Endothelial cell of umbilical vein (primary cell): Measurements from ENCODE around the gene POLR2J2. TPM values are rescaled to one million over a fixed set of nuclear protein-coding genes. Genes with fewer than 3 reads are reported as not detected.
A peak's percentile ranks its signal among the peaks of the same experiment; 100 is the strongest.
"Not testable (repeated sequence)": the region's sequence is repeated elsewhere in the genome, so short reads cannot be mapped to it uniquely, and the experiment has no call there.

Experiments
- BruUV-seq: library from RNA; stranded (reverse); fragments of 400-500 nt; replicated peaks from 2 replicates; lab custom pipeline; 2021; lab: Mats Ljungman, UMichigan
- CTCF ChIA-PET: fragments of 300-600, 350-600 bp; sonication (Branson Sonifier 250); formaldehyde crosslinking; loops from one replicate; lab custom pipeline; 2021; ENCODE audit warnings: antibody characterized with exemption, inconsistent platforms; lab: Charles Lee
- POLR2A ChIA-PET: fragments of 300-600, 350-600 bp; sonication (Branson Sonifier 250); formaldehyde crosslinking; loops from one replicate; lab custom pipeline; 2021; ENCODE audit warnings: antibody characterized with exemption, inconsistent platforms; lab: Charles Lee
- DNase-seq: peaks from one replicate; pipeline ENCODE4 v3.0.0-alpha.2; 2011; ENCODE audit warnings: low read depth, low spot score
- FAIRE-seq: peaks from 2 replicates; lab custom pipeline; 2011; peaks lifted over from hg19 to GRCh38; lab: Jason Lieb, UNC
- H2AFZ ChIP-seq: 2 replicates; pipeline ENCODE4 v1.6.0; 2012; ENCODE audit warnings: low read depth, low read length, control low read depth, inconsistent platforms
- H3K27ac ChIP-seq: 2 replicates; pipeline ENCODE4 v1.5.1; 2011; ENCODE audit warnings: low read depth, mild to moderate bottlenecking, control low read depth, low read length, moderate library complexity; ENCODE audit not compliant: insufficient read depth
- H3K27me3 ChIP-seq, 2 experiments: 2 replicates each; pipeline versions ENCODE4 v1.6.0 to v1.6.1; 2011; ENCODE audit warnings: low read length in 2 of 2, mixed read lengths in 1 of 2; ENCODE audit not compliant: control insufficient read depth in 2 of 2, insufficient read depth in 2 of 2
- H3K36me3 ChIP-seq, 2 experiments: 2 replicates in 1 of 2; 3 replicates in 1 of 2; pipeline ENCODE4 v1.5.1; 2011; ENCODE audit warnings: low read length in 2 of 2, mild to moderate bottlenecking in 1 of 2, moderate library complexity in 1 of 2; ENCODE audit not compliant: control insufficient read depth in 2 of 2, insufficient read depth in 2 of 2; ENCODE audit errors: extremely low read depth in 1 of 2
- H3K4me1 ChIP-seq: 3 replicates; pipeline ENCODE4 v1.5.1; 2011; ENCODE audit warnings: mild to moderate bottlenecking, low read length; ENCODE audit not compliant: control insufficient read depth, insufficient read depth; ENCODE audit errors: extremely low read depth
- H3K4me2 ChIP-seq: 2 replicates; pipeline ENCODE4 v1.6.1; 2011; ENCODE audit warnings: low read length, control low read depth, mixed read lengths; ENCODE audit not compliant: insufficient read depth
- H3K4me3 ChIP-seq, 3 experiments: fragments of 200-600 bp in 1 of 3; sonication (generic), shearing (Covaris generic) in 1 of 3; replicated peaks in 1 of 3; 2 replicates each; pipeline ENCODE4 v1.5.1; 2011 to 2016; ENCODE audit warnings: control low read depth in 3 of 3, low read length in 3 of 3, mild to moderate bottlenecking in 2 of 3, inconsistent platforms in 1 of 3, low read depth in 1 of 3, moderate library complexity in 1 of 3; ENCODE audit not compliant: insufficient read depth in 1 of 3
- H3K79me2 ChIP-seq: 2 replicates; pipeline ENCODE4 v1.6.0; 2012; ENCODE audit warnings: low read length, inconsistent platforms; ENCODE audit not compliant: control insufficient read depth, insufficient read depth
- H3K9ac ChIP-seq: replicated peaks from 2 replicates; pipeline ENCODE3; 2011; ENCODE audit warnings: low read length, control low read depth; ENCODE audit not compliant: insufficient read depth; ENCODE audit errors: extremely low read depth
- H3K9me1 ChIP-seq: replicated peaks from 3 replicates; pipeline ENCODE4 v1.6.0; 2011; ENCODE audit warnings: mild to moderate bottlenecking, low read length; ENCODE audit not compliant: control insufficient read depth, insufficient read depth; ENCODE audit errors: extremely low read depth
- H3K9me3 ChIP-seq: replicated peaks from 2 replicates; pipeline ENCODE4 v1.5.1; 2012; ENCODE audit warnings: low read length, inconsistent platforms; ENCODE audit not compliant: control insufficient read depth, insufficient read depth
- H4K20me1 ChIP-seq: replicated peaks from 2 replicates; pipeline ENCODE3; 2011; ENCODE audit warnings: mild to moderate bottlenecking, low read length; ENCODE audit not compliant: control insufficient read depth, insufficient read depth; ENCODE audit errors: extremely low read depth
- GATA2 ChIP-seq: IDR thresholded peaks from 2 replicates; pipeline ENCODE4 v1.7.0; 2011; ENCODE audit warnings: low read depth, mild to moderate bottlenecking, moderate library complexity, mixed read lengths, low read length; ENCODE audit not compliant: insufficient read length, insufficient read depth
- dilution Hi-C: fragments of 300-500 bp; cut with MboI; formaldehyde crosslinking; loops from one replicate; pipeline ENCODE4 v1.15.0; 2019; ENCODE audit warnings: low sequenced_read_pairs; ENCODE audit not compliant: extremely low pct_ligation_motif_present
- intact Hi-C: fragments of 100-400 bp; cut with micrococcal nuclease; formaldehyde crosslinking; loops from one replicate; pipeline ENCODE4 v1.10.0; 2022
- polyA plus RNA-seq, 4 experiments: library from polyadenylated mRNA; depleted of rRNA in 3 of 4; stranded (reverse) in 3 of 4; unstranded in 1 of 4; fragments of >200 nt; gene quantifications; 2 replicates each; pipeline versions ENCODE4 v1.2.1 to v1.2.3, GENCODE V29; 2011 to 2012; ENCODE audit warnings: missing spikeins in 1 of 4
- total RNA-seq: library from RNA; stranded (reverse); gene quantifications from 2 replicates; pipeline ENCODE4 v1.2.3, GENCODE V29; 2021

Gene POLR2J2
- total and polyA plus RNA-seq, 2 donors (not counting 3 experiments of a cell fraction or from before 2014, with no cell fraction given) = 1.3 to 21.3 TPM

DNA sequence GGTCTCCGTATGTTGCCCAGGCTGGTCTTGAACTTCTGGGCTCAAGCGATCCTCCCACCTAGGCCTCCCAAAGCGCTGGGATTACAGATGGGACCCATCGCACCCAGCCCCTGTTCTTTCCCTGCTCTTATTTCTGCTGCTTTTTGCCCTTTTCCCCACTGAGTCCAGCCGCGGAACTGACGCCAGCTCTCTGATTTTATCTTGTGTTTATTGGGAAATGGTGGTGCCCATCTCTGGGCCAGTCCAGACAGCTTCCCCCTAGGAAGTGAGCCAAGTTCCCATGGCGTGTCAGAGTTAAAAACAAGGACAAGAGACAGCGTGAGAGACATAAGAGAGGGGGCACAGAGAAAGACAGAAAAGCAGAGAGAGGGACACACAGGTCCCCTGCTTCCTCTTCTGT, 40.8 kb downstream of the POLR2J2 start:
- CTCF ChIA-PET, H3K27ac ChIP-seq, H4K20me1 ChIP-seq, H3K9me1 ChIP-seq, intact Hi-C loops, H2AFZ ChIP-seq, H3K36me3 ChIP-seq, H3K79me2 ChIP-seq, H3K4me1 ChIP-seq, BruUV-seq, DNase-seq, H3K27me3 ChIP-seq, H3K9me3 ChIP-seq, POLR2A ChIA-PET, H3K4me2 ChIP-seq, dilution Hi-C loops, H3K9ac ChIP-seq, H3K4me3 ChIP-seq: not testable (repeated sequence)
- peak; percentile 52 for TF ChIP-seq GATA2
- peak; percentile 59 for FAIRE-seq

DNA sequence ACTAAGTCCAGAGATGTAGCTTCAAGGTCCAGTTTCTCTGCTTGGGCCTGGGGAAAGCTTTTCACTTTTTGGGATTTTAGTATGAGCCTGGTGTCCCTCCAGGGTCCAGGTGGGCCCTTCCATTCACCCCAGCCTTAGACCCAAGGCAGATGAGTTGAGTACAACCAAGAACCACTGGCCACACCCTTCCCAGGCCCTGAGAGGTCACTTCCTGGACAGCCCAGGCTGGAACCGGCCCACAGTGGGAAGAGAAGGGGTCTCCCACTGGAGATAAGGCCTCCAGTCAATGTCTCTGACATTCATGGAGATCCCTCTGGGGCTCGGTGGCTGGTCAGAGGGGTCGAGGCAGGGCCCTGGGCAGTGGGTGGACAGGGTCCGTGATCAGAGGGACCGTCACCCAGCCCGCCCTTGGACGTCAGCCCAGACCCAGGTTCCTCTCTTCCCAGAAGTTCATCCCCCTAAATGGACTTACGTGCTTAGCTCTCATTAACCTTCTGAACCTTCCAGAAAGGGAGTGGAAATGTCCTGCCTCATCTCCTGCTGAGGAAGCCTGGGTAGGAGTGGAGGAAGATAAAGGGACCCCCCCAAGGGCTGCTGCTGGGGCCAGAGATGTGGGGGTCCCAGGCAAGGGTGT, 44.1 kb downstream of the POLR2J2 start:
- H3K27me3 ChIP-seq, BruUV-seq, H2AFZ ChIP-seq, H3K79me2 ChIP-seq, H3K27ac ChIP-seq, H3K4me2 ChIP-seq, H3K9ac ChIP-seq, DNase-seq, H4K20me1 ChIP-seq, intact Hi-C loops, H3K9me3 ChIP-seq, H3K4me1 ChIP-seq, POLR2A ChIA-PET, H3K9me1 ChIP-seq, FAIRE-seq, H3K4me3 ChIP-seq, H3K36me3 ChIP-seq, CTCF ChIA-PET, dilution Hi-C loops: not testable (repeated sequence)

DNA sequence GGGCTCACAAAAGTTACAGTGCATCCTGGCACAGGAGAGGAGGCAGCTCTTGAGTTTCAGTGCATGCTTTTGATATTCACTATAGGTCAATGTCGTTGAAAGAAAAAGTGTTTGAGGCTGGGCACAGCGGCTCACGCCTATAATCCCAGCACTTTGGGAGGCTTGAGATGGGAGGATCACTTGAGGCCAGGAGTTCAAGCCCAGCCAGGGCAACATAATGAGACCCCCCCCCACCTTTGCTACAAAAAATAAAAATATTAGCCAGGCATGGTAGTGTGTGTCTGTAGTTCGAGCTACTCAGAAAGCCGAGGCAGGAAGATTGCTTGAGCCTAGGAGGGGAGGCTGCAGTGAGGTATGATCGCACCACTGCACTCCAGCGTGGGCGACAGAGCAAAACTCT, 53.3 kb downstream of the POLR2J2 start:
- H3K79me2 ChIP-seq, BruUV-seq, H3K9ac ChIP-seq, H3K9me1 ChIP-seq, H4K20me1 ChIP-seq, CTCF ChIA-PET, H3K36me3 ChIP-seq, dilution Hi-C loops, FAIRE-seq, H3K4me1 ChIP-seq, intact Hi-C loops, H3K27ac ChIP-seq, DNase-seq, H3K27me3 ChIP-seq, POLR2A ChIA-PET, H3K9me3 ChIP-seq, H3K4me3 ChIP-seq, H3K4me2 ChIP-seq, H2AFZ ChIP-seq: not testable (repeated sequence)

DNA sequence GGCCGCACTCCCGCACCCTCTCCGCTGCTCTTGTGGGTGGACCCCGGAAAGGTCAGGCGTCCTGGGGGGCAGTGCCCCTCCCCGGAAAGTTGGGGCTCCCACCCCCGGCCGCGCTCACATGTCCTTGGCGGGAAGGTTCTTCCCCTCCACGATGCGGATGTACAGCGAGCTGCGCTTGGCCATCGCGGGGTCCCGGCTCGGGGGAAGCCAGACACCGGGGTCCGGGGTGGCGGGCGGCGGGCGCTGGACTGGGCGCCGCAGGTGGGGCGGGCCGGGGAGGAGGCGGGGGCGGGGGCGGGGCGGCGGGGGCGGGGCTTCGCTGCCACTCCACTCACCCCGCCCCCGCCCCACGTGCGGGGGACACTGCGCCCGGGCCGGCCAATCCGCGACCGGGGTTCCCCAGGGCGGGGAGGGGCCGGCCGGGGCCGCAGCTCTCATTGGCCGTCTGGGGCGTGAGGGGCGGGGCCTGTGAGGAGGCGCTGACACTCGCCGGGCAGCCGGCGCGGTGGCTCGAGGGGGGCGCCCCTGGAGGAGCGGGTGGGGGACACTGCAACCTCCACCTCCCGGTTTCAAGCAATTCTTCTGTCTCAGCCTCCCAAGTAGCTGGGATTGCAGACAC, 54.8 kb downstream of the POLR2J2 start, which contains the start of gene RASA4:
Gene RASA4 (minus strand): TSS at position 250 of the 619 bp plus-strand sequence. CDS start 67 bp downstream, at position 183.
- H3K4me1 ChIP-seq, POLR2A ChIA-PET, BruUV-seq, H3K9ac ChIP-seq, H2AFZ ChIP-seq, H3K9me1 ChIP-seq, H3K27ac ChIP-seq, H3K9me3 ChIP-seq, H3K79me2 ChIP-seq, intact Hi-C loops, H3K36me3 ChIP-seq, CTCF ChIA-PET, DNase-seq, dilution Hi-C loops, H3K27me3 ChIP-seq, H4K20me1 ChIP-seq, H3K4me2 ChIP-seq: not testable (repeated sequence)
- peak; percentile 77 for FAIRE-seq
- peak within 1 kb of the TSS in 1 of 3 experiments; percentile 37 for H3K4me3 ChIP-seq
